NCI-H460 (cell line): ENCODE data around the gene MYPOP. TPM values are rescaled to one million over a fixed set of nuclear protein-coding genes. Genes with fewer than 3 reads are reported as not detected.
A peak's percentile ranks its signal among the peaks of the same experiment; 100 is the strongest.
"Not testable (repeated sequence)": the region's sequence is repeated elsewhere in the genome, so short reads cannot be mapped to it uniquely, and the experiment has no call there.

Experiments
- DNase-seq: peaks from one replicate; pipeline ENCODE4 v3.0.0-alpha.2; 2016; ENCODE audit warnings: low read depth; ENCODE audit errors: extremely low read depth
- total RNA-seq: library from RNA; depleted of rRNA; stranded (reverse); fragments of >200 nt; shearing (Covaris generic); gene quantifications from 2 replicates; pipeline ENCODE4 v1.2.3, GENCODE V29; 2014

The MYPOP gene
- total RNA-seq, 1 experiment from 2014 or later = 2.7 TPM

GRCh38 chr19:45911291-45911690, 8.9 kb upstream of the MYPOP start:
- DNase-seq = no peak

- no peak for DNase-seq
These were observed 6.5 kb upstream of the MYPOP start for GRCh38 chr19:45908956-45909355.

- no peak for DNase-seq
These were observed 3.8 kb upstream of the MYPOP start for GRCh38 chr19:45906221-45906620.

- no peak for DNase-seq
These were observed 2.6 kb upstream of the MYPOP start for GRCh38 chr19:45905011-45905410.

DNA sequence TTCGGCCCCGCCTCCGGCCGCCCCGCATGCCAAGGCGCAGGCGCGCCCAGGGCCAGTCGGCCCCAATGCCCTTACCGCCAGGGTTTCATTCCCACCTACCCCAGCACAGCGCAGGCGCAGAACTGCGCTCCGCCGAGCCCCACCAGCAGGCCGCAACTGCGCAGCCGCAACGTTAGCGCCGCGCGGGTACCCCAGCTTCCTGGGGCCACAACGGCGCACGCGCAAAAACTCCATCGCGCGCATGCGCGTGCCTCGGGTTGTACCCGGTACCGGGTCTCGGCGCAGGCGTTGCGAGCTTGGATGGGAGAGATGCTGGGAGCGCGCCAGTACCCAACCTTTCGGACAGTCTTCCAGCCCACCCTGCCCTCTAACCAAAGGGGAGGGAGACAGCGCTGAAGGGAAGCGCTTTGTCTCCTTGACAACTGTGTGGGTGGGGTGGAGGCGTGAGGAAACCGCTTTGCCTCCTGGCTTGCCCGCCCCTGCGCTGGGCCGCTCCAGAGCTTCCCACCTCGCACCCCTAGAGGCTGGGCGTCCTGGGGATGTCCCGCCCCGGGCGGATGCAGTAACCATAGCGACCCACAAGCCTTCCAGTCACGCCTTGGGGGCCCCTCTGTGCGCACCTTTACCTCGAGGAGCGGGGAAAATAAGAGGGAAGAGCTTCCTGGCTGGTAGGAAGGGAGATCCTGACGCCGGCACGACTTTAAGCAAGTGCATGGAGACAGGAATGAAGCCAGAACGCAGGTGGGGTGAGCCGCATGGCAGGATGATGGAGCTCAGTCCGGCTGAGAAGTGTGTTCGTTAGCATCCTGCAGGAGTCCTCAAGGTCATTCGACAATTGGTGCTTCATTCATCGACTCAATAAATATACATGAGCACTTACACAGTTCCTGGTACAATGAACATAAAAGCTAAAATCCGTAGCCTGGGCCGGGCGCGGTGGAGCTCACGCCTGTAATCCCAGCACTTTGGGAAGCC, 525 bp upstream of the MYPOP start:
- DNase-seq = peak; percentile 94

- no peak for DNase-seq
These were observed 941 bp downstream of the MYPOP start for GRCh38 chr19:45901432-45901911.

DNA sequence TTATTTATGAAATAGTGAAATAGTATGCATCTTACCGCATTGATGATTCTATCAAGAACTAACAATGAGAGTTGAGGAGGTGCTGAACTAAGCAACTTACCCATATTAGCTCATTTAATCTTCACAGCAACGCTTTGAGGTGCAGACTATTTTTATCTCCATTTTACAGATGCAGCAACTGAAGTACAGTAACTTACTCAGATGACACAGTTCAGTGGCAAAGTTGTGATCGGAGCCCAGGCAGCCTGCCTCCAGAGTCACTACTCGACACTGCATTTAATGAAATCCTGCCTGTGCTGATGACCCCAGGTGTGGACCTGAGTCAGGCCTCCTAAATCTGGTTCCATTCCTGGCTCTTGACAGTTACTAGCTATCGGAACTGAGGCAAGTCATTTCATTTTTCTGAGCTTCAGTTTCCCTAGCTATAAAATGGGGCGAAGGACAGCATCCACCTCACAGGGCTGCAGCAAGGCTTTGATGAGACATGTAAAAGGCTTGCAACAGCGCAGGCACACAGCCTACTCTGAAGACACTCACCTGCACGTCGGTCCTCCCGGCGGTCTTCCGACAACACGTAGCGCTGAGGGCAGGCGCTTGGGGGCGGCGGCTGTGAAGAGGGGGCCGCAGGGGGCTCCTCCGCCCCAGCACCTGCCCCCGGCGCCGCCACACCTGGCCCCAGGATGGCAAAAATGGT, 1.5 kb downstream of the MYPOP start:
- DNase-seq = no peak

GRCh38 chr19:45899919-45900589, 2.4 kb downstream of the MYPOP start:
- DNase-seq = no peak

DNA sequence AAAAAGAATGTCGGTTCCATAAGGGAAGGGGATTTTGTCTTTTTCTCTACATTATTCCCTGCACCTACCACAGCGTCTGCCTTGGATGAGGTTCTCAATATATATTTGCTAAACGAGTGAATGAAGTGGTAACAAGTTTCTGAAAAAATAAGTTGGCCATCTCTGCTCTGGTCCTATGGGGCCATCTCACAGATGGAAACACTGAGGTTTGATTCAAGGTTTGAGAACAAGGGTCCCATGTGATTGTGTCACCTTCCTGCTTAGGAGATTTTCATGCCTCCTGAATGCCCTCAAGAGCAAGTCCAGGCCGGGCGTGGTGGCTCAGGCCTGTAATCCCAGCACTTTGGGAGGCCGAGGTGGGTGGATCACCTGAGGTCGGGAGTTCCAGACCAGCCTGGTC, 3.2 kb downstream of the MYPOP start:
- DNase-seq = no peak

- no peak for DNase-seq
These were observed 5.1 kb downstream of the MYPOP start for GRCh38 chr19:45897261-45897812.

DNA sequence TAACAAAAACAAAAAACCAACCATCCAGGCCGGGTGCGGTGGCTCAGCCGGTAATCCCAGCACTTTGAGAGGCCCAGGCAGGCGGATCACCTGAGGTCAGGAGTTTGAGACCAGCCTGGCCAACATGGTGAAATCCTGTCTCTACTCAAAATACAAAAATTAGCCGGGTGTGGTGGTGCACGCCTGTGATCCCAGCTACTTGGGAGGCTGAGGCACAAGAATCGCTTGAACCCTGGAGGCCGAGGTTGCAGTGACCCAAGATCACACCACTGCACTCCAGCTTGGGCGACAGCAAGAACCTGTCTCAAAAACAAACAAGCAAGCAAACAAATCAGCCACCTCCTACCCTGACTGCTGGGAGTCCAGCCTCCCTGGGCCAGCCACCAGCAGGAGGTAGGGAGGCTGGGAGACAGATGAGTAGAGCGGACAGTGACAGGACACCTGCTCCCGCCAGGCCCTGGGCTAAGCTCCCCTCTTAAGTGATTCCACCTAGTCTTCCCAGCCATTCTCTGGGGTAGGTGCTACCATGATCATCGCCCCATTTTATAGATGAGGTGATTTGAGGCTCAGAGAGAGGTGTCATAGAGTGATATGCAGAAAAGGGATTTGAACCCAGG, 6.3 kb downstream of the MYPOP start:
- not testable (repeated sequence) for DNase-seq

DNA sequence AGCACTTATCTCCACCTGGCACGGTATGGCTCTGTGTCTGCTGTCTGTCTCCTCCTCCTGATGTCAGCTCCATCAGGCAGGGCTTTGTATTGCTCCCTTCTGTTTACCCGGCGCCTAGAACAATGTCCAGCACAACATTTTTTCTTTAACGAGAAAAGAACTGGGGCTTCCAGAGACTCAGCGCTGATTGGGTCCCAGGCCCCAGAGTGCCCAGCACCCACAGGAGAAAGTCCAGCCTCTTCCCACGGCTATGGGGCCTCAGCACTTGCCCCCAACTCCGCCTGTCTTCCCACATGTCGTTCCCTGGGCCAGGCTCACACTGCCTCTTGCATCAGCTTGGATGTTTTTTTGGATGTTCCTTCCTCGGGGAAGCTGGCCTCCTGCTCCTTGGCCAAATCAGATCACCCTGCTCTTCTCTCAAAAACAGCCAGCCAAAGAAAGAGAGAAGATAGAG, 6.9 kb downstream of the MYPOP start:
- no peak for DNase-seq

GRCh38 chr19:45890877-45891276, 11.5 kb downstream of the MYPOP start:
- DNase-seq = no peak

DNA sequence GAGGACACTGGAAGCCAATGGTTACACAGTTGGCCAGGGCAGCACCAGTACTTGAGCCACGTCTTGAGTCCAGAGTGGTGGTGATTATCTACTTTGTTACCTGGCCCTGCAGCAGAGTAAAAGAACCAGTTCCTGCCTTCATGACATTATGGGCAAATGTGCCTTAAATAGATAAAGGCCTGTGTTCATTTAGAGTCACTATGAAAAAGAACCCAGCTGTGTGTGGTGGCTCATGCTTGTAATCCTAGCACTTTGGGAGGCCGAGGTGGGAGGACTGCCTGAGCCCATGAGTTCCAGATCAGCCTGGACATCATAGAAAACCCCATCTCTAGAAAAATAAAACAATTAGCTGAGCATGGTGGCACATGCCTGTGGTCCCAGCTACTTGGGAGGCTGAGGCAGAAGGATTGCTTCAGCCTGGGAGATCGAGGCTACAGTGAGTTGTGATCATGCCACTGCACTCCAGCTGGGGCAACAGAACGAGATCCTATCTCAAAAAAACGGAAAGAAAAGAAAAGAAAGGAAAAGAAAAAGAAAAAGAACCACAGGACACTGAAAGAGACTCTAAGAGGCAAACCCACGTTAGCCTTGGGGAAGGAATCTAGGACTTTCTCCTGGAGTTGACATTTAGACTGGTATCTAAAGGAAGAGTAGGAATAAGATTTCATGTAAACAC, 13.1 kb downstream of the MYPOP start:
- DNase-seq = no peak

DNA sequence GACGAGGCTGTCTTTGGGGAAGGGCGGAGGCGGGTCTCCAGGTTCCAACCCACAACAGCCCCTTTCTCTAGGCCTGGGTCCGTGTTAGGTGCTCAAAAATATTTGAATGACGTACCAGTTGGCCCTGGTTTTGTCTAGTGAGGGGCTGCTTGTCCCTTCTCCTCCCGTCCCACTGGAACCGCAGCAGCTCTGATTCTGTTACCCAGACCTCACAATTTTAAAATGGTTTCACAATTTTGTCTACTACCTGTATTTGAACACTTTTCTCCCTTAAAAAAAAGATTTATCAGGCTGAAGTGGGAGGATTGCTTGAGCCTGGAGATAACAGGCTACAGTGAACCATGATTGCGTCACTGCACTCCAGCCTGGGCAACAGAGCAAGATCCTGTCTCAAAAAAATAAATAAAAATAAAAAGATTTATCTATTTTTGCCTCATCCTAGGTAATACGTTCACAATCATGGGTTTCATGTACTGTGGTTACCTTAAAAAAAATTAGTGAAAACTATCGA, 15.2 kb downstream of the MYPOP start:
- no peak for DNase-seq

DNA sequence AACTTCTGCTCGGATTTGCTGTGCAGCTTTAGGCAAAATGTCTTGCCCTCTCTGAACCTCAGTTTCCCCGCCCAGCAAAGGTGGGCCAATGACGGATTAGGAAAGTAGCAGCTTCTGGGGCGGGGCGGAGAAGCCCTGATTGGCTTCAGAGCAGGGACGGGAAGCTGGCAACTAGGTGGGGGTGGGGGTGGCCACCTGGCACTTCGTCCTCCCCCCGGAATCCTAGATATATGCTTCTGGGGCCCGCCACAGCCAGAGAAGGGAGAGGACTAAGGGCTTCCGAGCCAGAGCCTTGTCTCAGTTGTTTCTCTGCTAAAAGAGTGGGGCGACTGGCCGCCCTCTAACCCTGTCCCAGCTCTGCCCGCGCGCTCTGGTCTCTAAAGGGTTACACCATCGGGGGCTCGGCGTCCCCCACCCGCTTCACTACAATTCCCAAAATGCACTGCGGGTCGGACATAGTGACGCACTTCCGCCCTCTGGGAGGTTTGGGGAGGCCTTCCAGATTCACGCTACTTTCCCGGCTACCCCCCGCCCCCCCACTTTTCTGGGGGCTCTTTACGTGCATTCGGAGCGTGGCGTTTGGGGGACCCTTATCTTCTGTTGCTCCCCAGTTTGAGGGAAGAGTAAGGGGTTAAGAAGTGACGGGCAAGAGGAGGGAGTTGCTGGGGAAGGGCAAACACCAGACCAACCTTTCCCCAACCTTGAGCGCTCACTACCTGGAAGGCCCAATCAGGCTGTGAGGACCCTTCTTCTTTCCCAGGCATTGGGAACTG, 15.8 kb downstream of the MYPOP start:
- DNase-seq = peak; percentile 86

DNA sequence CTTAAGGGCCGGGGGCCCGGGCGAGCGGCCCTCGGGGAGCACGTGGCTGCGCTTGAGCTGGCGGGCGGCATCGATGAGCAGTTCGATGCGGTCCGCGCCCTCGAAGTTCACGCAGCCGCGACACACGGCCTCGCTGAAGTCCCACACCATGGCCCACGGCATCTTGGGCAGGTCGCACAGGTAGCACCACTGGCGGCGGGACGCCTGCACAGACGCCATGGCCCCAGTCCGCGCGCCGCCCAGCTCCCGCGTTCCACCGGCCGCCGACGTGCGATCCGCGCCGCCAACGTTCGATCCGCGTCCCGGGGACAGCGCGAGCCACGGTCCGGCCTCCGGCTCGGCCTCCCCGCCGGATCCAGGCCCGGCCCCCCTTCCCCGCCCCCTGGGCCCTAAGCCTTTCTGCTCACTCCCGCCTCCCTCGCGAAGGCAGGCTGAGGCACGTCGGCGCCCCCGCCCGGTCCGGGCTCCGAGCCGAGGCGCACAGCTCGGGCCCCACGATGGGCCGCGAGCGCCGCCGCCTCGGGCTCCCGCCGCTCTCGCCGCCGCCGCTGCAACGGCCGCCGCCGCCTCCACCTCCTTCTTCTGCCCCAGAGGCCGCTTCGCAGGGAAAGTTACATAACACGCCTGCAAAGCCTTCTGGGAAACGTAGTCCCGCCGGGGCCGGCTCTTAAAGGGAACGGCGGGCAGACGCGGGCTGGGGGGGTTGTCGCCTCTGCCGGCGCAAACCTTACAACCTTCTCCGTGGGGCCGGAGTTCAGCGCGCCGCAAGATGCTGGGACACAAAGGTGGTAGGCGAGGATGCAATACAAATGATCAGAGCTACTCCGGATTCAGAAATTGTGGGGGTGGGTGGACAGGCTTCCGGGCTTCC, 16.6 kb downstream of the MYPOP start, which contains the start of gene IRF2BP1:
TSS of gene IRF2BP1 (minus strand) at position 586 of the 871 bp plus-strand sequence. CDS start at position 219, 367 bp downstream.
- peak; percentile 88 for DNase-seq
